Suprapubic skin (tissue), 4 donors: Measurements from ENCODE around the gene RNASEH2B.

Experiments used
- EP300 ChIP-seq: sonication (generic); formaldehyde crosslinking; IDR thresholded peaks from one replicate; pipeline ENCODE4 v1.6.1; 2017; ENCODE audit warnings: antibody characterized with exemption
- POLR2A ChIP-seq, 2 donors: fragments of 450-650 bp; IDR thresholded peaks; one replicate each; pipeline ENCODE4 v1.6.1; 2017; ENCODE audit warnings: antibody characterized with exemption in 2 of 2, mild to moderate bottlenecking in 2 of 2, moderate library complexity in 2 of 2
- POLR2AphosphoS5 ChIP-seq, 3 donors: sonication (generic); formaldehyde crosslinking; IDR thresholded peaks; one replicate each; pipeline ENCODE4 v1.6.1; 2017; ENCODE audit warnings: antibody characterized with exemption in 3 of 3
- TF ChIP-seq, protein P1 (sequence below), 2 donors: fragments of 200-600 bp in 1 of 2; fragments of 450-650 bp in 1 of 2; sonication (generic) in 1 of 2; IDR thresholded peaks; one replicate each; pipeline ENCODE4 v1.5.1; 2016 to 2019; ENCODE audit warnings: antibody characterized with exemption in 2 of 2, mild to moderate bottlenecking in 1 of 2, moderate library complexity in 1 of 2

- no peak for TF ChIP-seq POLR2AphosphoS5 (IDR thresholded peaks at IDR 0.05)
- TF ChIP-seq EP300 = no peak
- TF ChIP-seq, protein P1, sequence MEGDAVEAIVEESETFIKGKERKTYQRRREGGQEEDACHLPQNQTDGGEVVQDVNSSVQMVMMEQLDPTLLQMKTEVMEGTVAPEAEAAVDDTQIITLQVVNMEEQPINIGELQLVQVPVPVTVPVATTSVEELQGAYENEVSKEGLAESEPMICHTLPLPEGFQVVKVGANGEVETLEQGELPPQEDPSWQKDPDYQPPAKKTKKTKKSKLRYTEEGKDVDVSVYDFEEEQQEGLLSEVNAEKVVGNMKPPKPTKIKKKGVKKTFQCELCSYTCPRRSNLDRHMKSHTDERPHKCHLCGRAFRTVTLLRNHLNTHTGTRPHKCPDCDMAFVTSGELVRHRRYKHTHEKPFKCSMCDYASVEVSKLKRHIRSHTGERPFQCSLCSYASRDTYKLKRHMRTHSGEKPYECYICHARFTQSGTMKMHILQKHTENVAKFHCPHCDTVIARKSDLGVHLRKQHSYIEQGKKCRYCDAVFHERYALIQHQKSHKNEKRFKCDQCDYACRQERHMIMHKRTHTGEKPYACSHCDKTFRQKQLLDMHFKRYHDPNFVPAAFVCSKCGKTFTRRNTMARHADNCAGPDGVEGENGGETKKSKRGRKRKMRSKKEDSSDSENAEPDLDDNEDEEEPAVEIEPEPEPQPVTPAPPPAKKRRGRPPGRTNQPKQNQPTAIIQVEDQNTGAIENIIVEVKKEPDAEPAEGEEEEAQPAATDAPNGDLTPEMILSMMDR (IDR thresholded peaks at IDR 0.05) = no peak
- TF ChIP-seq POLR2A (IDR thresholded peaks at IDR 0.05) = no peak
Measured at GRCh38 chr13:50905256-50905655, 4.3 kb upstream of the RNASEH2B start.
